Measurements from ENCODE around the gene PLCL2.

Gene PLCL2

DNA sequence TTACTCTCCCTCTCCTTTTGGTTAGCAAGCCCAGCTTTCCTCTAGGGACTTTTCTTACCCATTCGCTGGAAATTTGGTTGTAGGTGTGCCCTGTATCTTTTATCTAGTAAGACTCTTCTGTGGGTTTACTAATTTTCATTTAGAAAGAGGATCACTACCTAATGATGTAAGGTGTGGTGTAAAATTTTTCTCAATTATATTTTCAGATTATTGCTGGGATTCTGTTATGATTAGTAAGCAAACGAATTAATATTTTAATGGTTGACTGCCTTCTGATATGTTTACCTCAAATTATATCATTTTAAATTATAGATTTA is 28.5 kb downstream of the PLCL2 start:
- no peak for DNase-seq (ENCODE audit: low read depth)
- no peak overlapping the region for H3K4me3 ChIP-seq (replicated peaks; ENCODE audit: low read depth, low read length)
- TF ChIP-seq, protein P1, sequence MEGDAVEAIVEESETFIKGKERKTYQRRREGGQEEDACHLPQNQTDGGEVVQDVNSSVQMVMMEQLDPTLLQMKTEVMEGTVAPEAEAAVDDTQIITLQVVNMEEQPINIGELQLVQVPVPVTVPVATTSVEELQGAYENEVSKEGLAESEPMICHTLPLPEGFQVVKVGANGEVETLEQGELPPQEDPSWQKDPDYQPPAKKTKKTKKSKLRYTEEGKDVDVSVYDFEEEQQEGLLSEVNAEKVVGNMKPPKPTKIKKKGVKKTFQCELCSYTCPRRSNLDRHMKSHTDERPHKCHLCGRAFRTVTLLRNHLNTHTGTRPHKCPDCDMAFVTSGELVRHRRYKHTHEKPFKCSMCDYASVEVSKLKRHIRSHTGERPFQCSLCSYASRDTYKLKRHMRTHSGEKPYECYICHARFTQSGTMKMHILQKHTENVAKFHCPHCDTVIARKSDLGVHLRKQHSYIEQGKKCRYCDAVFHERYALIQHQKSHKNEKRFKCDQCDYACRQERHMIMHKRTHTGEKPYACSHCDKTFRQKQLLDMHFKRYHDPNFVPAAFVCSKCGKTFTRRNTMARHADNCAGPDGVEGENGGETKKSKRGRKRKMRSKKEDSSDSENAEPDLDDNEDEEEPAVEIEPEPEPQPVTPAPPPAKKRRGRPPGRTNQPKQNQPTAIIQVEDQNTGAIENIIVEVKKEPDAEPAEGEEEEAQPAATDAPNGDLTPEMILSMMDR (IDR thresholded peaks at IDR 0.05; ENCODE audit: low read length, missing control alignments) = no peak

DNA sequence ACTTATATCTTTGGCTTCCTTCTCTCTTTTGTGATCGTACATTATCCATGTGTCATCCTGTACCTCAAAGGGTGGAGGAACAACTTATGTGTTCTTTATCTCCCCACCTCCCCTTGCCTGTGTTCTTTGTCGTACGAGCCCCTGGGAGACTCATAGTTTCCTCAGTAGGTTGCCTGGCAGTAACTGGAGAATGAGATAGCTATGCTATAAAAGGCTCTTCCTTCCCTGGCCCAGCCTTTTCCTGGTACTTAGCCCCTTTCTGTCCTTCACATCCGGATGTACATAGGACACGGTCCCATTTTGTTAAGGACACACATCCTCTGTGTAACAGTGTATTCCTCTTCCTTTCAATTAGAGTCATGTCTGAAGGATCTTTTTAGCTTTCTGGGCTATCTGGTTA is 32.1 kb downstream of the PLCL2 start:
- TF ChIP-seq, protein P1 (IDR thresholded peaks at IDR 0.05; ENCODE audit: low read length, missing control alignments) = no peak
- no peak overlapping the region for H3K4me3 ChIP-seq (replicated peaks; ENCODE audit: low read depth, low read length)
- peak; percentile 18 for DNase-seq (ENCODE audit: low read depth)

DNA sequence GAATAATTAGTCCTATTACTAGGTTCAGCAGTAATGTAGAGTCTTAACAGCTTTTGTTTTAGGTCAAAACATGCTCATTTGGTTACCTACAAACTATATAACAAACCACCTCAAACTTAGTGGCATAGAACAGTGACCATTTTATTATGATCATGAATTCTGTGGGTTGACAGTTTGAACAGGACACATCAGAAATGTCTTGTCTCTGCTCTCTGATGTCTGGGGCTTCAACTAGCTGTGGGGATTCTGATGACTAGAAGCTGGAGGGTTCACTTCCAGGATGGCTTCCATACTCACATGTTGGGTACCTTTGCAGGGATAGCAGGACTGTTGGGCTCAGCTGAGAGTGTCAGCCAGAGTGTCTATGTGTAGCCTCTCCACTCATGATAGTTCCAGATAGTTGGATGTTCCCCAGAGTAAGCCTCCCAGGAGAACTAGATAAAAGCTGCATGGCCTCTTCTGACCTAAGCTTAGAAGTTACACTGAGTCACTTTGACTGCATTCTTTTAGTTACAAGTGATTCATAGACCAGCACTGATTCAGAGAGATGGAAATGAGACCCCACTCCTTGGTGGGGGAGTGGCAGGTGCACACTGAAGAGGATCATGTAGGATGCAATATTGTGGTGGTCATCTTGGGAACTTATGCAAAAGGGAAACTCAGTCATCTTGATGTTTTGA is 32.6 kb downstream of the PLCL2 start:
- TF ChIP-seq, protein P1 (IDR thresholded peaks at IDR 0.05; ENCODE audit: low read length, missing control alignments) = no peak
- no peak overlapping the region for H3K4me3 ChIP-seq (replicated peaks; ENCODE audit: low read depth, low read length)
- DNase-seq (ENCODE audit: low read depth) = no peak

DNA sequence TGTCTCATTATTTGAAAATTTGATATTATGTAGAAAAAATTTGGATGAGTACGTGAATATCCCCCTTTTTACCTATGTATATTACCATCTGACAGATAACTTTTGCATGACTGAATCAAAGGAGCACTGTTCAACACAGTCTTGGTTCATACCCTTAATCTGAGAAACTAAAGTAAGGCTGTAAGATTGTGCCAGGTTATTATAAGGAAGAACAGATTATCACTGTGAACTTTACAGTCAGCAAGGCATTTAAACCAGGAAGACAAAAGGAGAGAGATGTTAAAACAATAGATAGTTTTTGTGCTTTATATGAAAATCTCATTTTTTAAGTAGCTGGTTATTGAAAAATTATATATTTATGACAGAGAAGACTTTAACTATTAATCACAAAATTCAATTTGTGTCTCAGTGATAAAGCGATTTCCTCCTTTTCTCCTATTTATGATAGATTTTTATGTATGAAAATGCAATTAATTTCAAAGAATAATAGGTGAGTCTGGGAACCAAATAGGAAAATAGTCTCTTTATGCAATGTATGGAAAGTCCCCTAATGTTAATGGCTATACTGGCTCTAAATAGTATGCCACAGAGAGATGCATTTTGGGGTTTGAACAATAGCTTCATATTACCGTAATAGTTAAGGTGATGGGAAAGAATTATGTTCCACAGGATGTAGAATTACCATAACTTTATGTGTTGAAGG is 33.4 kb downstream of the PLCL2 start:
- H3K4me3 ChIP-seq (replicated peaks; ENCODE audit: low read depth, low read length) = no peak overlapping the region
- TF ChIP-seq, protein P1 (IDR thresholded peaks at IDR 0.05; ENCODE audit: low read length, missing control alignments) = no peak
- DNase-seq (ENCODE audit: low read depth) = no peak

DNA sequence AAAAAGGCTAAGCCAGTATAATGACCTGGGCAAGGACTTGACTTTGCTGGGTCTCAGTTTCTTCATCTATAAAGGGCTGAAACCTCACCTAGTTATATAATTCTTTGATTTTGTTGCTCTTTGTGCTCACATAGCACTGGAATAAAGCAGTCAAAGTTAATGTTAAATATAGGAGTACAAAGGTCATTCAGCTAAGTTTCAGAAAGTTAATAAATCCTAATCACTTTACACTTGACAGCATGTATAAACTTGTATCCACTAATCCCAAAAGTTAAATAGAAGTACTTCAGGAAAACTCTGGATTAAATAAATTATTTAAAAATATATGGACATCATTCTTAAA is 33.9 kb downstream of the PLCL2 start:
- TF ChIP-seq, protein P1 (IDR thresholded peaks at IDR 0.05; ENCODE audit: low read length, missing control alignments) = no peak
- no peak for DNase-seq (ENCODE audit: low read depth)
- no peak overlapping the region for H3K4me3 ChIP-seq (replicated peaks; ENCODE audit: low read depth, low read length)

DNA sequence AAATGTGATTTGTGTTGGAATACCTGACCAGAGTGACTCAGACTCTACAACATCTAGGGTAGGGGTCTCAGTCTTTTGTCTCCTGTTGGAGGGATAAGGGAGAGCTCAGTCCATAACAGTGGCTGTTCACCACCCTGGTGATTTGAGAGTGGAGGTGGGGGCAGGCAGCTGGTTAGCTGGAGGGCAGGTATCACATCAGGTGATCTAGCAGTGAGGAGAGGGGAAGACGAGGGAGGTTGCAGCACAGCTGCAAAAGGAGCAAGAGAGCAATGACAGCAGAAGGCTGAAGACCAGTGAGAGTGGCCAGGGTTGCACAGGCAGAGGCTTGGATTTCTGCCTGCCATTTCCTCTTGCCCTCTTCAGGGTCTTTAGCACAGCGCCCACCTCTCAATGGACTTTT is 38.4 kb downstream of the PLCL2 start:
- DNase-seq (ENCODE audit: low read depth) = no peak
- TF ChIP-seq, protein P1 (IDR thresholded peaks at IDR 0.05; ENCODE audit: low read length, missing control alignments) = no peak
- H3K4me3 ChIP-seq (replicated peaks; ENCODE audit: low read depth, low read length) = no peak overlapping the region

DNA sequence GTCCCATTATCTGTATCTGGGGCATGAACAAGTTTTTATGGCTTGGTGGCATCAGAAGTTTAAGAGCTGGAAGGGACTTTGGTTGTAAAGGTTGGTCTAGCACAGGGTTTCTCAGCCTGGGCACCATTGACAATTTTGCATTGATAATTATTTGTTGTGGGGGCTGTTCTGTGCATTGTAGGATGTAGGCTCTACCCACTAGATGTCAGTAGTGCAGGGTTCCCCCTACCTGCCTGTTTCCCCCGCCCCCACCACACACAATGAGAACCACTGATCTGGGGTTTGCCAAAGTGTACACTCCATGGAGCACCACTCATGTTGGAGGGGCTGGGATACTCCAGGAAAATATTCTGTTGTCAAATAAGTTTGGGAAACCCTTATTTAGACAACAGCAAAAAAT is 42.7 kb downstream of the PLCL2 start:
- TF ChIP-seq, protein P1 (IDR thresholded peaks at IDR 0.05; ENCODE audit: low read length, missing control alignments) = no peak
- no peak for DNase-seq (ENCODE audit: low read depth)
- no peak overlapping the region for H3K4me3 ChIP-seq (replicated peaks; ENCODE audit: low read depth, low read length)
